HT1080 (cell line): Measurements from ENCODE around the gene OXCT1. TPM values are rescaled to one million over a fixed set of nuclear protein-coding genes. Genes with fewer than 3 reads are reported as not detected.

Experiments used
- DNase-seq: peaks from one replicate; pipeline ENCODE4 v3.0.0-alpha.2; 2015; ENCODE audit warnings: low read depth
- polyA plus RNA-seq, 2 experiments: library from polyadenylated mRNA; depleted of rRNA; stranded (reverse); fragments of >200 nt; gene quantifications; 2 replicates each; pipeline ENCODE4 v1.2.3, GENCODE V29; 2015
- total RNA-seq: library from RNA; depleted of rRNA; stranded (reverse); fragments of >200 nt; shearing (Covaris generic); gene quantifications from 2 replicates; pipeline ENCODE4 v1.2.3, GENCODE V29; 2014; rRNA removed

Gene OXCT1
- 17.4 and 17.6 TPM in 2 replicates for total RNA-seq
- 19.5 and 23.7 TPM in 2 replicates for polyA plus RNA-seq (2015; cell fraction: cytosol; rRNA removed)
- 28.1 and 30.5 TPM in 2 replicates for polyA plus RNA-seq (2015; cell fraction: nucleus; rRNA removed)

DNA sequence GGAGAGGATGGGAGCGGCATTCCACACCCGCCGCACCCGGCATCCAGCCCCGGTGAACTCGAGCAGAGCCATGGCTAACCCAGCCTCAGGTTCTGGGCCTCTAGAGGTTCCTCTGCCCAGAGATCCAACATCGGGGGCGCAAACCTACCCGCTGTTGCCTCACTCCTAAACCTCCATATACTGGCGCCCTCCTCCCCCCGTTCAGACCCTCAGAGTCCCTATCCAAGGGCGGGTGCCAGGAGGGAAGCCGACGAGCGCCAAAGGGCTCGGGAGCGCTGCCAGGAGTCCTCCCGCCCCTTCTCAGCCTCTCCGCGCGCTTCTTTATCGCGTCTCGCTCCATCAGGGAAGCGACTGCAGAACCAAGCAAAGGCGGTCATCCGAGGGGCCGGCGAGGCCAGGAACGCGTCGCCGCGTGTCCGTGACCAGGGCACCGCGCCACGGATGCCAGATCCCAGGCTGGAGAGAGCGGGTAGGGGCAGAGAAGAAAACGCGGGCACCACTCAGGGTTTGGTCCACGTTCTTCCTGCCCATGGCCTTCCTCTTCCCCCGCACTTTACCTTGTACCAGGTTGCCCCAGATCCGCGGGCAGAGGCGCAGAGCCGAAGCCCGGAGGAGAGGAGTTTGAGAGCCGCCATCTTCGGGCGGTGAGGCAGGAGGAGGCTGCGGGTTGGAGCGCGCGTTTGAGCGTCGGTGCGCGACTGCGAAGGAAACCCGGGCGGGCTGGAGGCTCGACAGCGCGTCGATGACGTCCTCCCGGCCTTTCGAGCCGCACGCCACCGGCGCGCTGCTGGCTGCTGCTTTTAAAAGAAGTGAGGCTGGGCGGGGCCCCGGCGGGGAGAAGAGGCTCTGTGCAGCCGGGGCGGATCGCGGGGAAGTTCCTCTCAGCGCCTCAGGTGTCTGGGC lies at the start of gene OXCT1:
Gene OXCT1 (minus strand): TSS at position 702 of the 903 bp plus-strand sequence. CDS start 67 bp downstream, at position 635.
- peak; percentile 83 for DNase-seq

DNA sequence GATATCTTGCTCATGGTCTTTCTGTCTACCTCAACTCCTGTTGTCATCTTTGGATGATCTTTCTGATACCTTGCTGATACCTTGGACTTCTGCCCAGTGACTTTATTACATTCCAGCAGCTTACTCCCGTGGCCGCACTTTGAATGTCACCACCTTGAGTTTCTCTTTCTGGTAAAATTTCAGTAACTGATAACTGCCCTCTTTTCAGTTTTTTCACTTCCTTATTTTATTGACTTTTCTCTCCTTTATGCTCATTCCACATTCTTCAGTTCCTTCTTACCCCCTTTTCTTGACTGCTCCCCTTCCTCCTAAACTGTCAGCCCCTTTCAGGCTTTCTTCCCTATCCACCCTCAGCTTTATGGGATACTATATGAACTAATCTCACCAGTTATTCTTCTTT lies 47.9 kb upstream of the OXCT1 start:
- no peak for DNase-seq

DNA sequence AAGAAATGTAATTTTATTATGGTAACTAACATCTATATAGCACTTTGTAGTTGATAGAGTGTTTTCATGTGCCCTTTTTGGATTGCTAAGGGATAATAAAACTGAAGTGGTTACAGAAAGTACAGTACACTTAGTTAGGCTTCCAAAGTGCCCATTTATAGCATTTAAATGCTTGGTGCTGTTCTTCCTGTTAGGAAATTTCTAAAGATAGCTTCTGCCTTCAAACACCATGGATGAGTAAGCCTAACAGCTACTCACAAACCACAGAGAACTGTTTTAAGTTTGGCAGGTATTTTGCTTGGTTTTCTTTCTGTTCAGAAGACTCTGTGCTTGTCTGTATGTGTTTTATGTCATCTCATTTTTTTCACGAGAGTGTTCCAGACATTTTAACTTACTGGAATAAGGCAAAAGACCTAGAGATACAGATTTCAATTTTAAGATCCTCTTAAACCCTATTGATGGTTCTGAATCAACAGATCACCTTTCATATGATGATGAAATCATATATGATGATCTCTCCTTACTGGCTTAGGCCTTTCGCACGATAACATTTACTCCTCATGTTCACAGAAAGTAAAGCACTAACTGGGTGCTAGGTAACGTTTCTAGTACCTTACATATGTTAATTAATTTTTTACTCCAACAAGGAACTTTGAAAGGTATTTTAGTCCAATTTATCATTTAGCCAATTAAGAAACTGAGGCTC lies 38.3 kb upstream of the OXCT1 start:
- peak; percentile 61 for DNase-seq

DNA sequence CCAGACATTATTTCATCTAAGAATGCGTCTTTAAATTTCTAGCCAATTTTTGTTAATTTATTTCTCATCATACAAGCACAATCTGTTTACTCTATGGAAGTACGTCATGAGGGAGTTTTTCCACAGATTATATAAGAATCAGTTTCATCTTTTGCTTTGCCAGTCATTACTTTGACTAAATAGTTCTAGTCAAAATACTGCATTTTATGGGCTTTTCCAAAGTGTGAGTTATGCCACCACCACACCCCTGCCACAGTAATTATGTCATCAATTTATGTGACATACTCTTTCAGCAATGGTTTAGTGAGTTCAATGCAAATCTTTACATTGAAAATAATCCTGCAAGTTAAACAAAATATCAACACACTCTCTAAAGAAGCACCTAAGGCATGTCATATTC lies 35.9 kb upstream of the OXCT1 start:
- no peak for DNase-seq

- peak; percentile 100 for DNase-seq
These were observed 33.9 kb upstream of the OXCT1 start, which contains the start of gene RIMOC1 for GRCh38 chr5:41903892-41904799. Gene RIMOC1 (plus strand): TSS chr5:41904344. CDS start chr5:41904368, 24 bp downstream.

GRCh38 chr5:41903382-41903891 lies 33.2 kb upstream of the OXCT1 start:
- DNase-seq: no peak

- no peak for DNase-seq
These were observed 26.0 kb upstream of the OXCT1 start for GRCh38 chr5:41896230-41896629.

- DNase-seq: no peak
These were observed 23.0 kb upstream of the OXCT1 start for GRCh38 chr5:41893074-41893851.

DNA sequence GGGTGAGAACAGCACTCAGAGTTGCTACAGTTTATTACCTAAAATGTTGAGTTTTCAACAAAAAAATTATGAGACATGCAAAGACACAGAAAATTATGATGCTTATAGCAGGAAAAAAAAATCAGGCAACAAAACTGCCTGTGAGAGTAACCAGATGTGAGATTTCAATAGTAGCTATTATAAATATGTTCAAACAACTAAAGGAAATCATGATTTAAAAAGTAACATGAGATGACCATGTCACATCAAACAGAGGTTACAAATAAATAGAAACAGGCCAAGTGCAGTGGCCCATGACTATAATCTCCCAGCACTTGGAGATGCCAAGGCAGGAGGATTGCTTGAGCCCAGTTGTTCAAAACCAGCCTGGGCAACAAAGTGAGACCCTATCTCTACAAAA lies 21.8 kb upstream of the OXCT1 start:
- no peak for DNase-seq

DNA sequence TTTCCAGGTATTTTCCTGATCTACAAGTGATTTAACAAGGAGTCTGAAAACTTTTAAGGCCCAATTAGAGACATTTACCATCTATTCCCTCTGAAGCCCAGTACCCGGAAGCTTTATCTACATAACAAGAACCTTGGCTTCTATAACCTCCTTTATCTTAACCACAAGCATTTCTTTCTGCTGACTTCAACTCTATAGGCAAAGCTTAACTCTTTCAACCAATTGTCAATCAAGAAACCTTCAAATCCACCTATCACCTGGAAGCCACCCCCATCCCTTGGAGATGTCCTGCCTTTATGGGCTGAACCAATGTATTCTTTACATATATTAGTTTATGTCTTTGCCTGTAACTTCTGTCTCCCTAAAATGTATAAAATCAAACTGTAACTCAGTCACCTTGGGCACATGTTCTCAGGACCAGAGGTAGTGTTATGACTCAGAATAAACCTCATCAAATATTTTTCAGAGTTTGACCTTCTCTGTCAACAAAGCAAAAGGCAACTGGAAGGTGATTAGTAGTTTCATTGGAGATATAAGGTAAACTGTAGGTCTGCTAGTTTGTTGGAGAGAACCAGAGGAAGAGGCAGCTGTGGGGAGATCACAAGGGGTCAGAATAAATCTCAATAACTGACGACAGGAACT lies 21.0 kb upstream of the OXCT1 start:
- DNase-seq: no peak

- no peak for DNase-seq
These were observed 15.1 kb upstream of the OXCT1 start for GRCh38 chr5:41885286-41885685.

GRCh38 chr5:41883936-41884335 lies 13.7 kb upstream of the OXCT1 start:
- DNase-seq: no peak

GRCh38 chr5:41883243-41883642 lies 13.0 kb upstream of the OXCT1 start:
- no peak for DNase-seq

DNA sequence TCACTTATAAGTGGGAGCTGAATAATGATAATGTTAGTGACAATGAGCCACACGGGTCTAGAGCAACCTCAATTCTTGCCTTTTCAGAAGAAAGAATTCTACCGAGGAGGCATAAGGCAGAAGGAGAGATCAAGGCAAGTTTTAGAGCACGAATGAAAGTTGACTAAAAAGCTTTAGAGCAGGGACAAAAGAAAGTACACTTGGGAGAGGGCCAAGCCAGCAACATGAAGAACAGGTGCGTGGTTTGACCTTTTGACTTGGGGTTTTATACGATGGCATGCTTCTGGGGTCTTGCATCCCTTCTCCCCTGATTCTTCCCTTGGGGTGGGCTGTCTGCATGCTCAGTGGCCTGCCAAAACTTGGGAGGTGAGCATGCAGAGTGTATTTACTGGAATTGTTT lies 12.5 kb upstream of the OXCT1 start:
- no peak for DNase-seq

- no peak for DNase-seq
These were observed 8.6 kb upstream of the OXCT1 start for GRCh38 chr5:41878643-41879478.

- no peak for DNase-seq
These were observed 7.9 kb upstream of the OXCT1 start for GRCh38 chr5:41878173-41878572.

DNA sequence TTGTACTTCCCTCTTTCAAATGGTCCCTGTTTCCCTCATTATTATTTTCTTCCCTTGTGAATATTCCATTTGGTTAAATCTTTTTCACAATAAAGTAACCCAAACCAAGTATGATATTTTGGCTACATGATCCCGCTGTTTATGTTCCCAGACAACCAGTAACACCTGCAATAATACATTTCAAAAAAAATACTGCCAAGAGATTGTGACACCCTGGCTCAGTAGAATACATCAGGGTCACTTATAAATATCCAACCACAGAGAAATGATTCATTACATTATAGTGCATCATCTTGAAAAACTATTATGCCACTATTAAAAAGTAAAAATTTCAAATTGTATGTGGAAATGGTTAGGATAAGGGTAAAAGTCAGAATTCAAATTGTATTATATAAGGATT lies 7.2 kb upstream of the OXCT1 start:
- DNase-seq: no peak

GRCh38 chr5:41876678-41877077 lies 6.5 kb upstream of the OXCT1 start:
- no peak for DNase-seq

GRCh38 chr5:41875121-41875520 lies 4.9 kb upstream of the OXCT1 start:
- no peak for DNase-seq
